Measurements from ENCODE around the gene ROR1.
"Not testable (repeated sequence)": the region's sequence is repeated elsewhere in the genome, so short reads cannot be mapped to it uniquely, and the experiment has no call there.

The ROR1 gene

GRCh38 chr1:64220241-64220640, 446.4 kb downstream of the ROR1 start (continued):
- TF ChIP-seq ZFP3 (CRISPR knock-in tag; IDR thresholded peaks at IDR 0.05): no peak
- no peak for TF ChIP-seq CSDC2 (CRISPR knock-in tag; IDR thresholded peaks at IDR 0.05)
- TF ChIP-seq, protein P1, sequence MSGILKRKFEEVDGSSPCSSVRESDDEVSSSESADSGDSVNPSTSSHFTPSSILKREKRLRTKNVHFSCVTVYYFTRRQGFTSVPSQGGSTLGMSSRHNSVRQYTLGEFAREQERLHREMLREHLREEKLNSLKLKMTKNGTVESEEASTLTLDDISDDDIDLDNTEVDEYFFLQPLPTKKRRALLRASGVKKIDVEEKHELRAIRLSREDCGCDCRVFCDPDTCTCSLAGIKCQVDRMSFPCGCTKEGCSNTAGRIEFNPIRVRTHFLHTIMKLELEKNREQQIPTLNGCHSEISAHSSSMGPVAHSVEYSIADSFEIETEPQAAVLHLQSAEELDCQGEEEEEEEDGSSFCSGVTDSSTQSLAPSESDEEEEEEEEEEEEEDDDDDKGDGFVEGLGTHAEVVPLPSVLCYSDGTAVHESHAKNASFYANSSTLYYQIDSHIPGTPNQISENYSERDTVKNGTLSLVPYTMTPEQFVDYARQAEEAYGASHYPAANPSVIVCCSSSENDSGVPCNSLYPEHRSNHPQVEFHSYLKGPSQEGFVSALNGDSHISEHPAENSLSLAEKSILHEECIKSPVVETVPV (CRISPR knock-in tag; IDR thresholded peaks at IDR 0.05): no peak
- no peak for TF ChIP-seq PPARA (CRISPR knock-in tag; IDR thresholded peaks at IDR 0.05; ENCODE audit: borderline replicate concordance)

GRCh38 chr1:64223329-64224151, 449.7 kb downstream of the ROR1 start:
- ATAC-seq: peak; percentile 84
- TF ChIP-seq, protein P2, sequence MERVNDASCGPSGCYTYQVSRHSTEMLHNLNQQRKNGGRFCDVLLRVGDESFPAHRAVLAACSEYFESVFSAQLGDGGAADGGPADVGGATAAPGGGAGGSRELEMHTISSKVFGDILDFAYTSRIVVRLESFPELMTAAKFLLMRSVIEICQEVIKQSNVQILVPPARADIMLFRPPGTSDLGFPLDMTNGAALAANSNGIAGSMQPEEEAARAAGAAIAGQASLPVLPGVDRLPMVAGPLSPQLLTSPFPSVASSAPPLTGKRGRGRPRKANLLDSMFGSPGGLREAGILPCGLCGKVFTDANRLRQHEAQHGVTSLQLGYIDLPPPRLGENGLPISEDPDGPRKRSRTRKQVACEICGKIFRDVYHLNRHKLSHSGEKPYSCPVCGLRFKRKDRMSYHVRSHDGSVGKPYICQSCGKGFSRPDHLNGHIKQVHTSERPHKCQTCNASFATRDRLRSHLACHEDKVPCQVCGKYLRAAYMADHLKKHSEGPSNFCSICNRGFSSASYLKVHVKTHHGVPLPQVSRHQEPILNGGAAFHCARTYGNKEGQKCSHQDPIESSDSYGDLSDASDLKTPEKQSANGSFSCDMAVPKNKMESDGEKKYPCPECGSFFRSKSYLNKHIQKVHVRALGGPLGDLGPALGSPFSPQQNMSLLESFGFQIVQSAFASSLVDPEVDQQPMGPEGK (CRISPR knock-in tag; IDR thresholded peaks at IDR 0.05; ENCODE audit: borderline replicate concordance): no peak
- TF ChIP-seq, protein P3, sequence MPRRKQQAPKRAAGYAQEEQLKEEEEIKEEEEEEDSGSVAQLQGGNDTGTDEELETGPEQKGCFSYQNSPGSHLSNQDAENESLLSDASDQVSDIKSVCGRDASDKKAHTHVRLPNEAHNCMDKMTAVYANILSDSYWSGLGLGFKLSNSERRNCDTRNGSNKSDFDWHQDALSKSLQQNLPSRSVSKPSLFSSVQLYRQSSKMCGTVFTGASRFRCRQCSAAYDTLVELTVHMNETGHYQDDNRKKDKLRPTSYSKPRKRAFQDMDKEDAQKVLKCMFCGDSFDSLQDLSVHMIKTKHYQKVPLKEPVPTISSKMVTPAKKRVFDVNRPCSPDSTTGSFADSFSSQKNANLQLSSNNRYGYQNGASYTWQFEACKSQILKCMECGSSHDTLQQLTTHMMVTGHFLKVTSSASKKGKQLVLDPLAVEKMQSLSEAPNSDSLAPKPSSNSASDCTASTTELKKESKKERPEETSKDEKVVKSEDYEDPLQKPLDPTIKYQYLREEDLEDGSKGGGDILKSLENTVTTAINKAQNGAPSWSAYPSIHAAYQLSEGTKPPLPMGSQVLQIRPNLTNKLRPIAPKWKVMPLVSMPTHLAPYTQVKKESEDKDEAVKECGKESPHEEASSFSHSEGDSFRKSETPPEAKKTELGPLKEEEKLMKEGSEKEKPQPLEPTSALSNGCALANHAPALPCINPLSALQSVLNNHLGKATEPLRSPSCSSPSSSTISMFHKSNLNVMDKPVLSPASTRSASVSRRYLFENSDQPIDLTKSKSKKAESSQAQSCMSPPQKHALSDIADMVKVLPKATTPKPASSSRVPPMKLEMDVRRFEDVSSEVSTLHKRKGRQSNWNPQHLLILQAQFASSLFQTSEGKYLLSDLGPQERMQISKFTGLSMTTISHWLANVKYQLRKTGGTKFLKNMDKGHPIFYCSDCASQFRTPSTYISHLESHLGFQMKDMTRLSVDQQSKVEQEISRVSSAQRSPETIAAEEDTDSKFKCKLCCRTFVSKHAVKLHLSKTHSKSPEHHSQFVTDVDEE (CRISPR knock-in tag; IDR thresholded peaks at IDR 0.05): no peak
- no peak for TF ChIP-seq ZNF8 (CRISPR knock-in tag; IDR thresholded peaks at IDR 0.05)
- no peak for TF ChIP-seq CREB5 (CRISPR knock-in tag; IDR thresholded peaks at IDR 0.05; ENCODE audit: low read depth)
- TF ChIP-seq CSDC2 (CRISPR knock-in tag; IDR thresholded peaks at IDR 0.05): peak; percentile 15; the same call in 1 of the 2 replicates
- TF ChIP-seq ARNTL (CRISPR knock-in tag; IDR thresholded peaks at IDR 0.05; ENCODE audit: borderline replicate concordance, low read depth): no peak
- peak; percentile 86 for TF ChIP-seq ZFP3 (CRISPR knock-in tag; IDR thresholded peaks at IDR 0.05)
- no peak for TF ChIP-seq SNAI2 (CRISPR knock-in tag; IDR thresholded peaks at IDR 0.05)
- TF ChIP-seq, protein P1 (CRISPR knock-in tag; IDR thresholded peaks at IDR 0.05): no peak
- TF ChIP-seq RARB (CRISPR knock-in tag; IDR thresholded peaks at IDR 0.05): no peak
- TF ChIP-seq GLIS3 (CRISPR knock-in tag; IDR thresholded peaks at IDR 0.05): no peak
- no peak for TF ChIP-seq TOX (CRISPR knock-in tag; IDR thresholded peaks at IDR 0.05; ENCODE audit: borderline replicate concordance)
- TF ChIP-seq ZC3H10 (CRISPR knock-in tag; IDR thresholded peaks at IDR 0.05): no peak
- no peak for TF ChIP-seq PPARA (CRISPR knock-in tag; IDR thresholded peaks at IDR 0.05; ENCODE audit: borderline replicate concordance)
- peak; percentile 25; the same call in 1 of the 2 replicates for TF ChIP-seq ISL1 (CRISPR knock-in tag; IDR thresholded peaks at IDR 0.05)
- TF ChIP-seq ZFP30 (CRISPR knock-in tag; IDR thresholded peaks at IDR 0.05): no peak
- no peak for TF ChIP-seq ZNF70 (CRISPR knock-in tag; IDR thresholded peaks at IDR 0.05)
- no peak for TF ChIP-seq ZNF565 (CRISPR knock-in tag; conservative IDR thresholded peaks at IDR 0.05; ENCODE audit: low read depth)
- TF ChIP-seq, protein P4, sequence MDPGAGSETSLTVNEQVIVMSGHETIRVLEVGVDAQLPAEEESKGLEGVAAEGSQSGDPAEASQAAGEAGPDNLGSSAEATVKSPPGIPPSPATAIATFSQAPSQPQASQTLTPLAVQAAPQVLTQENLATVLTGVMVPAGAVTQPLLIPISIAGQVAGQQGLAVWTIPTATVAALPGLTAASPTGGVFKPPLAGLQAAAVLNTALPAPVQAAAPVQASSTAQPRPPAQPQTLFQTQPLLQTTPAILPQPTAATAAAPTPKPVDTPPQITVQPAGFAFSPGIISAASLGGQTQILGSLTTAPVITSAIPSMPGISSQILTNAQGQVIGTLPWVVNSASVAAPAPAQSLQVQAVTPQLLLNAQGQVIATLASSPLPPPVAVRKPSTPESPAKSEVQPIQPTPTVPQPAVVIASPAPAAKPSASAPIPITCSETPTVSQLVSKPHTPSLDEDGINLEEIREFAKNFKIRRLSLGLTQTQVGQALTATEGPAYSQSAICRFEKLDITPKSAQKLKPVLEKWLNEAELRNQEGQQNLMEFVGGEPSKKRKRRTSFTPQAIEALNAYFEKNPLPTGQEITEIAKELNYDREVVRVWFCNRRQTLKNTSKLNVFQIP (CRISPR knock-in tag; IDR thresholded peaks at IDR 0.05; ENCODE audit: borderline replicate concordance, low read depth): no peak
- no peak for TF ChIP-seq TCF4 (CRISPR knock-in tag; IDR thresholded peaks at IDR 0.05; ENCODE audit: borderline replicate concordance)

DNA sequence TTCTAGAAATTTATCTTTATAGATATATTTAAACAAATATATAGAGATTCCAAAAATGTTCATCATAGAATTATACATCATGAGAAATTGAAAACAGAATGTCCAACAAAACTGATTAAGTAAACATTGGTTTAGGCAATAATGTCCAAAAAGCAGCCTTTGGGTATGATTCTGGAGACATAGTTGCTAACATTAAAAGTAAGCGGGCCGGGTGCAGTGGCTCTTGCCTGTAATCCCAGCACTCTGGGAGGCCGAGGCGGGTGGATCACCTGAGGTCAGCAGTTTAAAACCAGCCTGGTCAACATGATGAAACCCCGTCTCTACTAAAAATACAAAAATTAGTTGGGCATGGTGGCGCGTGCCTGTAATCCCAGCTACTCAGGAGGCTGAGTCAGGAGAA, 450.4 kb downstream of the ROR1 start:
- not testable (repeated sequence) for ATAC-seq

All from SK-N-SH treated with all-trans-retinoic acid at 6 μM for 48 hours (cell line).